ENCODE measurements around the gene TARS2. TPM values are rescaled to one million over a fixed set of nuclear protein-coding genes. Genes with fewer than 3 reads are reported as not detected.
A peak's percentile ranks its signal among the peaks of the same experiment; 100 is the strongest.

The TARS2 gene
- total and polyA plus RNA-seq, 2 of the 13 experiments (the other 11 are each of a cell fraction or from before 2014, with no cell fraction given): 21.3 to 22.8 TPM

DNA sequence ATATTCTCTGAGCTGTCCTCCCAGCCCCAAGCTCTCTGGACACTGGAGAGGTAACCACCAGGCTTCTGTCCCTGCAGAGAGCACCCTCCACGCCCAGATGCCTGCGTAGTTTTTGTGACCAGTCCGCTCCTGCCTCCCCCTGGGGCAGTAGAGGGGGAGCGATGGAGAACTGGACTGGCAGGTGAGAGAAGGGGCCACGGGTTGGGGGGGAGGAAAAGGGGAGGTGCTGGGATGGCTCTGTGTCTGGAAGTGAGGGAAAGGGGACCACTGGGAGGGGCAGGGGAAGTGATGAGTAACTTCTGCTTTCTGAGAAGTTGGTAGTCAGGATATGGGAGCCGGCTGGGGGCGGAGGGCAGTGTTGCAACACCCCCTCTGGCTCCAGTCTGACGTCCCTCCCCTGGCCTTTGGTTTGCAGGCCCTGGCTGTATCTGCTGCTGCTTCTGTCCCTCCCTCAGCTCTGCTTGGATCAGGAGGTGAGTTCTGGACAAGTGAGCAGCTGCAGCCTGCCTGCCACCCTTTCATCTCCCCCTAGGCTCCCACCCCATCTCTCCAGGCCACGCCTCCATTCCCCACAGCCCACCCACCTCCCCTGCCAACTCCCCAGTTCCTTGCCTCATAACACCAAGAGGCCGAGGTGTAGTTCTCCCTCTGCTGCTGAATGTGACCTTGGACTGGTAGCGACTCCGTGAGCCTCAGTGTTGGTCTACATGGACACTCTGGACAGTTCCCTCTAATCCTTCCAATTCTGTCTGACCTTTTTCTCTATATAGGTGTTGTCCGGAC, 65.1 kb downstream of the TARS2 start (continued):
- TF ChIP-seq, protein P1, sequence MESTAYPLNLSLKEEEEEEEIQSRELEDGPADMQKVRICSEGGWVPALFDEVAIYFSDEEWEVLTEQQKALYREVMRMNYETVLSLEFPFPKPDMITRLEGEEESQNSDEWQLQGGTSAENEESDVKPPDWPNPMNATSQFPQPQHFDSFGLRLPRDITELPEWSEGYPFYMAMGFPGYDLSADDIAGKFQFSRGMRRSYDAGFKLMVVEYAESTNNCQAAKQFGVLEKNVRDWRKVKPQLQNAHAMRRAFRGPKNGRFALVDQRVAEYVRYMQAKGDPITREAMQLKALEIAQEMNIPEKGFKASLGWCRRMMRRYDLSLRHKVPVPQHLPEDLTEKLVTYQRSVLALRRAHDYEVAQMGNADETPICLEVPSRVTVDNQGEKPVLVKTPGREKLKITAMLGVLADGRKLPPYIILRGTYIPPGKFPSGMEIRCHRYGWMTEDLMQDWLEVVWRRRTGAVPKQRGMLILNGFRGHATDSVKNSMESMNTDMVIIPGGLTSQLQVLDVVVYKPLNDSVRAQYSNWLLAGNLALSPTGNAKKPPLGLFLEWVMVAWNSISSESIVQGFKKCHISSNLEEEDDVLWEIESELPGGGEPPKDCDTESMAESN (CRISPR knock-in tag; conservative IDR thresholded peaks at IDR 0.05): no peak
- TF ChIP-seq ZNF30 (CRISPR knock-in tag; IDR thresholded peaks at IDR 0.05) (no peak), HMG20A (CRISPR knock-in tag; IDR thresholded peaks at IDR 0.05; ENCODE audit: borderline replicate concordance) (no peak), ZNF143 (CRISPR knock-in tag; IDR thresholded peaks at IDR 0.05) (no peak), ZNF674 (CRISPR knock-in tag; IDR thresholded peaks at IDR 0.05; ENCODE audit: low read depth) (no peak), SMC3 (IDR thresholded peaks at IDR 0.05; ENCODE audit: low read length) (no peak; the same call in 1 of the 2 replicates), ZNF550 (CRISPR knock-in tag; IDR thresholded peaks at IDR 0.05; ENCODE audit: borderline replicate concordance) (no peak)
- TF ChIP-seq, protein P2, sequence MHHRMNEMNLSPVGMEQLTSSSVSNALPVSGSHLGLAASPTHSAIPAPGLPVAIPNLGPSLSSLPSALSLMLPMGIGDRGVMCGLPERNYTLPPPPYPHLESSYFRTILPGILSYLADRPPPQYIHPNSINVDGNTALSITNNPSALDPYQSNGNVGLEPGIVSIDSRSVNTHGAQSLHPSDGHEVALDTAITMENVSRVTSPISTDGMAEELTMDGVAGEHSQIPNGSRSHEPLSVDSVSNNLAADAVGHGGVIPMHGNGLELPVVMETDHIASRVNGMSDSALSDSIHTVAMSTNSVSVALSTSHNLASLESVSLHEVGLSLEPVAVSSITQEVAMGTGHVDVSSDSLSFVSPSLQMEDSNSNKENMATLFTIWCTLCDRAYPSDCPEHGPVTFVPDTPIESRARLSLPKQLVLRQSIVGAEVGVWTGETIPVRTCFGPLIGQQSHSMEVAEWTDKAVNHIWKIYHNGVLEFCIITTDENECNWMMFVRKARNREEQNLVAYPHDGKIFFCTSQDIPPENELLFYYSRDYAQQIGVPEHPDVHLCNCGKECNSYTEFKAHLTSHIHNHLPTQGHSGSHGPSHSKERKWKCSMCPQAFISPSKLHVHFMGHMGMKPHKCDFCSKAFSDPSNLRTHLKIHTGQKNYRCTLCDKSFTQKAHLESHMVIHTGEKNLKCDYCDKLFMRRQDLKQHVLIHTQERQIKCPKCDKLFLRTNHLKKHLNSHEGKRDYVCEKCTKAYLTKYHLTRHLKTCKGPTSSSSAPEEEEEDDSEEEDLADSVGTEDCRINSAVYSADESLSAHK (CRISPR knock-in tag; IDR thresholded peaks at IDR 0.05; ENCODE audit: borderline replicate concordance): no peak
- TF ChIP-seq, protein P3, sequence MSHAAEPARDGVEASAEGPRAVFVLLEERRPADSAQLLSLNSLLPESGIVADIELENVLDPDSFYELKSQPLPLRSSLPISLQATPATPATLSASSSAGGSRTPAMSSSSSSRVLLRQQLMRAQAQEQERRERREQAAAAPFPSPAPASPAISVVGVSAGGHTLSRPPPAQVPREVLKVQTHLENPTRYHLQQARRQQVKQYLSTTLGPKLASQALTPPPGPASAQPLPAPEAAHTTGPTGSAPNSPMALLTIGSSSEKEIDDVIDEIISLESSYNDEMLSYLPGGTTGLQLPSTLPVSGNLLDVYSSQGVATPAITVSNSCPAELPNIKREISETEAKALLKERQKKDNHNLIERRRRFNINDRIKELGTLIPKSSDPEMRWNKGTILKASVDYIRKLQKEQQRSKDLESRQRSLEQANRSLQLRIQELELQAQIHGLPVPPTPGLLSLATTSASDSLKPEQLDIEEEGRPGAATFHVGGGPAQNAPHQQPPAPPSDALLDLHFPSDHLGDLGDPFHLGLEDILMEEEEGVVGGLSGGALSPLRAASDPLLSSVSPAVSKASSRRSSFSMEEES (CRISPR knock-in tag; IDR thresholded peaks at IDR 0.05): no peak
- TF ChIP-seq, protein P4, sequence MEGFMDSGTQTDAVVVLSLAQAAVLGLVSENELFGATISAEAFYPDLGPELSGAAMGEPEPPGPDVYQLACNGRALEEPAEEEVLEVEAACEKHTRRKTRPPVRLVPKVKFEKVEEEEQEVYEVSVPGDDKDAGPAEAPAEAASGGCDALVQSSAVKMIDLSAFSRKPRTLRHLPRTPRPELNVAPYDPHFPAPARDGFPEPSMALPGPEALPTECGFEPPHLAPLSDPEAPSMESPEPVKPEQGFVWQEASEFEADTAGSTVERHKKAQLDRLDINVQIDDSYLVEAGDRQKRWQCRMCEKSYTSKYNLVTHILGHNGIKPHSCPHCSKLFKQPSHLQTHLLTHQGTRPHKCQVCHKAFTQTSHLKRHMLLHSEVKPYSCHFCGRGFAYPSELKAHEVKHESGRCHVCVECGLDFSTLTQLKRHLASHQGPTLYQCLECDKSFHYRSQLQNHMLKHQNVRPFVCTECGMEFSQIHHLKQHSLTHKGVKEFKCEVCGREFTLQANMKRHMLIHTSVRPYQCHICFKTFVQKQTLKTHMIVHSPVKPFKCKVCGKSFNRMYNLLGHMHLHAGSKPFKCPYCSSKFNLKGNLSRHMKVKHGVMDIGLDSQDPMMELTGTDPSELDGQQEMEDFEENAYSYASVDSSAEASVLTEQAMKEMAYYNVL (CRISPR knock-in tag; IDR thresholded peaks at IDR 0.05; ENCODE audit: borderline replicate concordance): no peak
- TF ChIP-seq, protein P5, sequence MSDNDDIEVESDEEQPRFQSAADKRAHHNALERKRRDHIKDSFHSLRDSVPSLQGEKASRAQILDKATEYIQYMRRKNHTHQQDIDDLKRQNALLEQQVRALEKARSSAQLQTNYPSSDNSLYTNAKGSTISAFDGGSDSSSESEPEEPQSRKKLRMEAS (IDR thresholded peaks at IDR 0.05): peak; percentile 51; the same call in 1 of the 2 replicates
- TF ChIP-seq, protein P6, sequence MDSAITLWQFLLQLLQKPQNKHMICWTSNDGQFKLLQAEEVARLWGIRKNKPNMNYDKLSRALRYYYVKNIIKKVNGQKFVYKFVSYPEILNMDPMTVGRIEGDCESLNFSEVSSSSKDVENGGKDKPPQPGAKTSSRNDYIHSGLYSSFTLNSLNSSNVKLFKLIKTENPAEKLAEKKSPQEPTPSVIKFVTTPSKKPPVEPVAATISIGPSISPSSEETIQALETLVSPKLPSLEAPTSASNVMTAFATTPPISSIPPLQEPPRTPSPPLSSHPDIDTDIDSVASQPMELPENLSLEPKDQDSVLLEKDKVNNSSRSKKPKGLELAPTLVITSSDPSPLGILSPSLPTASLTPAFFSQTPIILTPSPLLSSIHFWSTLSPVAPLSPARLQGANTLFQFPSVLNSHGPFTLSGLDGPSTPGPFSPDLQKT (CRISPR knock-in tag; IDR thresholded peaks at IDR 0.05; ENCODE audit: borderline replicate concordance): no peak
- TF ChIP-seq, protein P7, sequence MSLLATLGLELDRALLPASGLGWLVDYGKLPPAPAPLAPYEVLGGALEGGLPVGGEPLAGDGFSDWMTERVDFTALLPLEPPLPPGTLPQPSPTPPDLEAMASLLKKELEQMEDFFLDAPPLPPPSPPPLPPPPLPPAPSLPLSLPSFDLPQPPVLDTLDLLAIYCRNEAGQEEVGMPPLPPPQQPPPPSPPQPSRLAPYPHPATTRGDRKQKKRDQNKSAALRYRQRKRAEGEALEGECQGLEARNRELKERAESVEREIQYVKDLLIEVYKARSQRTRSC (CRISPR knock-in tag; IDR thresholded peaks at IDR 0.05; ENCODE audit: low read depth): no peak
- TF ChIP-seq, protein P8, sequence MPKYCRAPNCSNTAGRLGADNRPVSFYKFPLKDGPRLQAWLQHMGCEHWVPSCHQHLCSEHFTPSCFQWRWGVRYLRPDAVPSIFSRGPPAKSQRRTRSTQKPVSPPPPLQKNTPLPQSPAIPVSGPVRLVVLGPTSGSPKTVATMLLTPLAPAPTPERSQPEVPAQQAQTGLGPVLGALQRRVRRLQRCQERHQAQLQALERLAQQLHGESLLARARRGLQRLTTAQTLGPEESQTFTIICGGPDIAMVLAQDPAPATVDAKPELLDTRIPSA (CRISPR knock-in tag; IDR thresholded peaks at IDR 0.05; ENCODE audit: borderline replicate concordance): no peak
- TF ChIP-seq, protein P9, sequence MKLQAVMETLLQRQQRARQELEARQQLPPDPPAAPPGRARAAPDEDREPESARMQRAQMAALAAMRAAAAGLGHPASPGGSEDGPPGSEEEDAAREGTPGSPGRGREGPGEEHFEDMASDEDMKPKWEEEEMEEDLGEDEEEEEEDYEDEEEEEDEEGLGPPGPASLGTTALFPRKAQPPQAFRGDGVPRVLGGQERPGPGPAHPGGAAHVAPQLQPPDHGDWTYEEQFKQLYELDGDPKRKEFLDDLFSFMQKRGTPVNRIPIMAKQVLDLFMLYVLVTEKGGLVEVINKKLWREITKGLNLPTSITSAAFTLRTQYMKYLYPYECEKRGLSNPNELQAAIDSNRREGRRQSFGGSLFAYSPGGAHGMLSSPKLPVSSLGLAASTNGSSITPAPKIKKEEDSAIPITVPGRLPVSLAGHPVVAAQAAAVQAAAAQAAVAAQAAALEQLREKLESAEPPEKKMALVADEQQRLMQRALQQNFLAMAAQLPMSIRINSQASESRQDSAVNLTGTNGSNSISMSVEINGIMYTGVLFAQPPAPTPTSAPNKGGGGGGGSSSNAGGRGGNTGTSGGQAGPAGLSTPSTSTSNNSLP (IDR thresholded peaks at IDR 0.05; ENCODE audit: low read depth, low read length): no peak
